ENCODE measurements around the gene SNX33.
"Not testable (repeated sequence)": the region's sequence is repeated elsewhere in the genome, so short reads cannot be mapped to it uniquely, and the experiment has no call there.

SNX33 gene, protein sequence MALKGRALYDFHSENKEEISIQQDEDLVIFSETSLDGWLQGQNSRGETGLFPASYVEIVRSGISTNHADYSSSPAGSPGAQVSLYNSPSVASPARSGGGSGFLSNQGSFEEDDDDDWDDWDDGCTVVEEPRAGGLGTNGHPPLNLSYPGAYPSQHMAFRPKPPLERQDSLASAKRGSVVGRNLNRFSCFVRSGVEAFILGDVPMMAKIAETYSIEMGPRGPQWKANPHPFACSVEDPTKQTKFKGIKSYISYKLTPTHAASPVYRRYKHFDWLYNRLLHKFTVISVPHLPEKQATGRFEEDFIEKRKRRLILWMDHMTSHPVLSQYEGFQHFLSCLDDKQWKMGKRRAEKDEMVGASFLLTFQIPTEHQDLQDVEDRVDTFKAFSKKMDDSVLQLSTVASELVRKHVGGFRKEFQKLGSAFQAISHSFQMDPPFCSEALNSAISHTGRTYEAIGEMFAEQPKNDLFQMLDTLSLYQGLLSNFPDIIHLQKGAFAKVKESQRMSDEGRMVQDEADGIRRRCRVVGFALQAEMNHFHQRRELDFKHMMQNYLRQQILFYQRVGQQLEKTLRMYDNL

DNA sequence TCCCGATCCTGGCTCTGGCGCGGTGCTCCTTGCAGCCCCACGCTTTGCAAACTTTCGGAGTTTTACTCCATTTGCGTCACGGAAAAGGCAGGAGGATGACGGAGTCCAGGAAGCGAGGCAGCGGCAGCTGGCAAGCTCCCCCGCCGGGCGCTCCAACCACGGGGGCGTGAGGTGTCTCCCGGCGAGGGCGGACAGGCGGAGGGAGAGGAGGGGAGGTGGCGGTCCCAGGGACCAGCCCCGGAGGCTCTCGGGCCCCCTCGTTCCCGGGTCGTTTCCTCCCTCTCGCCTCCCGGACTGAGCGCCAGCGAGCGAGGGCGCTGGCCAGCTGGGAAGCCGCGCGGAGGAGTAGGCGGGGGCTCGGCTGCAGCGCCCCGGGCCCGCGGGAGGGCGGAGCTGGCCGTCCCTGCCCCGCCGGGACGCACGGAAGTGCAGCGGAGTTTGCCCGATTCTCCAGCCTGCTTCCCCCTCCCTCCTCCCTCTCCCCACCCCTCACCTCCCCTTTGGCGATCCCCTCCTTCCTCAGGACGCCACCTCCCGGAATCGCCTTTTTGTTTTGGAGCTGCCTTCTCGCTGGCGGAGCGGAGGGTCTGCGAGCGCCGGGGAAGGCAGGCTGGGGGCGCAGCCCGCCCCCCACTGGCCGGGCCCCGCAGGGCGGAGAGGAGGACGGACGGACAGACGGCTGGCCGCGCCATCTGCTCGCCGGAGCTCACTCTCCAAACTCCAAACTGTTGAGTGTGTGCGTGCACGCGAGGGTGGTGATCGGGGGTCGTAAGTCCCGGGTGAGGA, at the start of gene SNX33:
TSS of gene SNX33 (plus strand) at position 543 of the 786 bp plus-strand sequence. CDS start 1,191 bp downstream, outside the sequence.
- peak; percentile 64 for DNase-seq

DNA sequence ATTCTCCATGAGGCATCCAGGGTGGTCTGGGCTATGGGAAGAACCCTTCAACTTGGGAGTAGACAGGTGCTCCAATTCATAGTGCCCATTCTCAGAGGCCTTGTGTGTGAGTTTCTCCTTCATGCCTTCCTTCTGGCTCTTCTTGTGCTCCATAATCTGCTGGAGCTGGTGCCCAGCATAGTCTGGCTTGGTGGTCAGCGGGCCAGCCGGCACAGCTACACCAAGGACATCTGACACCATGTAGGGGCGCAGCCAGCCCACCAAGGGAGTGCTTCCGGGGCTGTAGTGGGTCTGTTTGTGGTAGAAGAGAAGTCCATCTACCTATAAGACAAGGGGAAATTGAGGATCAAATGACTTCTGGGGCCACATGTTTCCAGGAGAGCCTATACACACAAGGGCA, 49.4 kb upstream of the SNX33 start:
- no peak for DNase-seq

DNA sequence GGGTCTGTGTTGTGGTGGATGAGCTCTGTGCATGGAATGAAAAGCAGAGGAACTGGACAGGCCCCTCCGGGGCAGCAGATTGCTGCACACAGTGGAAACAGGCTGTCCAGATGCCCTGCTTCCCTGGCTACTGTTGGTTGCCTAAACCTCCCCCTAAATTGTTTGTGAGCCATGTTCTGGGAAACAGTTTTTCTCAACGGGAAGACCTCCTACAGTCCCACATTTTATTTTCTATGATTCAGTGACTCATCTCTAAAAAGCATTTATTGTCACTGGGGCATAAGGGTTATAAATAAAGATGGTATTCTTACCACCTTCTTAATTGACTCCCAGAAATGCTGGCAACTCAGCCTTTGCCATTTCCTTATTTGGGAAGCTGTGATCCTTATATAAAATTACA, 48.3 kb upstream of the SNX33 start:
- DNase-seq: no peak

DNA sequence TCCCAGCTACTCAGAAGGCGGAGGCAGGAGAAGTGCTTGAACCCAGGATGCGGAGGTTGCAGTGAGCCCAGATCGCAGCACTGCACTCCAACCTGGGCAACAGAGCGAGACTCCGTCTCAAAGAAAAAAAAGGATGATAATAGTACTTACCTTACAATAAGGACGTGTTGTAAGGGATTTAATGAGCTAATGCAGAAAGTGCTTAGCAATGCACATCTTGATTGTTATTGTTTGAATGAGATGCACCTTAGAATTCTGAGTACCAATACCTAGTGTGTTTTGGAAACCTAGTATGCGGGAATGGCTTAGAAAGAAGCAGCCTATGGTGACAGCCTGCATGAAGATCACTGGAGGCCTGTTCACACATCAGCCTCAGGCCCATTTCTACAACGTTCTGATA, 41.7 kb upstream of the SNX33 start:
- no peak for DNase-seq

DNA sequence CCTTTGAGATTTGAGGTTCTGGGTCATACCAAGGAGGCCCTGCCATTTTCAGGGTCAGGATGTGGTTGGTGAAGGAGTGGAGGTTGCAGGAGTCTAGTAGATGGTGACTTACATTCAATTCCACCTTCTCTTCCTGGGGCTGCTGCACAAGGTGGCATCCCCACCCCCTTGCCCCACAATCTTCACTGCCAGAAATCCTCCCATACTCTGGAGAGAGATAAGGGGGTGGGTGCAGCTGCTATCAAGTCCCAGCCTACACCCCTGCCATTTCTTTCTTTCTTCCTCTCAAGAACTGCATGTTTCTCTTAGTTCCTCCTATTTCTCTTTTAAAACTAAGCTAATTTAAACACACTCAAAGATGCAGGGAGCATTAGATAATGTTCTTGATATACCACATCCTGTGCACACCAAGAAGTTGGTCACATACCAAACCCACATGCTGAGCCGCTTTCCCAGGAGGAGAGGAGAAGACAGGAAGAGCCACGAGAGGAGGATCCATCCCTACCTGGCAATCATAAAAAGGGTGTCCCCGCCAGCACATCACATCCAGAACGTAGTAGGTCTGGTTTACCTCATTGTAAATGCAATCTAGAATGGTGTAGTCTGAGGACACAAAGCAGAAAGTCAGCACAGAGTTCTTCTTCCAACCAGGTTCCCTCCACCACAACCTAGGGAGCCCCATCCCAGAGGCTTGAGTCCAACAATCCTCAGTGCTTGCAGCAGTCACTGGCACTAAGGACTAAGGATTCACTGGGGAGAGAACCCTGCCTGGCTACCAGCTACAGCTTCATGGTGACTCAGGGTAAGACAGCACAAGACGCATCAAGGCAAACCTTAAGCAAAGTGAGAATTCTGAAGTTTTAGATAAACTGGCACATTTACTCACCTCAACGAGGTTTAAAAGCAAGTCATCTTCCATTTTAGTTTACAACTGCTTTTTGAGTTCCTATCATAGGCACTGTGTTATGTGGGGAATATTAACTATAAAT, 40.7 kb upstream of the SNX33 start:
- DNase-seq: peak; percentile 52

DNA sequence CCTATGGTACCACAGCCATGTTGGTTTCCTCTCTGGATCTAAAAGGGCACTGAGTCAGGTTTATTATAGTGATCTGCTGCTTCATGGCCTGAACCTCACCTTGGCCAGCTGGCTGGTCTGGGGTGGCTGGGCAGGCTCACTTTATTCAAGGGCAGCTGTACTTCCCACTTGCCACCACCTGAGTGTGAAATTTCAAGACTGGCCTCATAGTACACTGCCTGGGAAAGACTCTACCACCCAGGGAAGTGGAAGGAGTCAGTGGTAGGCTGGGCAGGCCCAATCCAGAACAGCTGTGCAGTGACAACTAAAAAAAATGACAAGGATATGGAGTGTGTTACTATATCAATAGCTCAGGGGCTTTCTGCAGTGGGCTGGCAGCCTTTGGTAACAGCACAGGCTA, 30.9 kb upstream of the SNX33 start:
- no peak for DNase-seq

DNA sequence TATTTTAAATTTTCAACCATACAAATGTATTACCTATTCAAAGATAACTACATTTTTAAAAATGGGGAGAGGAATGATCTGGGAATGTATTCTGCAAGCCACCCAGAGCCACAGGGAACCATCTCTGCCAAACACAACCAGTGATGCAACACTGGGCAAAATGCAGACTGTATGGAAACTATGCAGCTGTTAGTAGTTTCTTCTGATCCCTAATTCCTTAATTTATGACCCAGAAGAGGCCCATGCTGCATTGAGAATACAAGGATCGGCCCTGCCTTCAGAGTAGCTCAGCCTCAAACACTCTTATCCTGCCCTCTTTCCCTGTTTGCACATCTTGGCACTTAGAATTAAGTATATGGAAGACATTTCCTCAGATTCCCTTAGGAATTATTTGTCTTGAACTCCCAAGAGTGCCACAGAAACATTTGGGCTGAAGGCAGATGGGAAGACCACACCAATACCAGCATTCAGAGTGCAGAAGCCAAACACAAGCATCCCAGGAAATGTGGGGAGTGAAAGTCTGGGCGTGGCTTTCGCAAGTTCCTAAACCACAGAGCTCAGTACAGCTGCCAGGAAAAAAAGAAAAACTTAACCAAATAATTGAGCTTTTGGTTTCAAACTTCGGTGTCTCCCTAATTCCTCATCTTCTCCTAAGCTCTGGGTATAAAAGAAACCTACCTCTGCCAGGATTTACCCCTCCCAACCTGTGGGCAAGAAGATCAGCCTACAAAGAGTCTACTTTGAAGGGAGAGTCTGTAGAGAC, 27.5 kb upstream of the SNX33 start:
- DNase-seq: no peak

DNA sequence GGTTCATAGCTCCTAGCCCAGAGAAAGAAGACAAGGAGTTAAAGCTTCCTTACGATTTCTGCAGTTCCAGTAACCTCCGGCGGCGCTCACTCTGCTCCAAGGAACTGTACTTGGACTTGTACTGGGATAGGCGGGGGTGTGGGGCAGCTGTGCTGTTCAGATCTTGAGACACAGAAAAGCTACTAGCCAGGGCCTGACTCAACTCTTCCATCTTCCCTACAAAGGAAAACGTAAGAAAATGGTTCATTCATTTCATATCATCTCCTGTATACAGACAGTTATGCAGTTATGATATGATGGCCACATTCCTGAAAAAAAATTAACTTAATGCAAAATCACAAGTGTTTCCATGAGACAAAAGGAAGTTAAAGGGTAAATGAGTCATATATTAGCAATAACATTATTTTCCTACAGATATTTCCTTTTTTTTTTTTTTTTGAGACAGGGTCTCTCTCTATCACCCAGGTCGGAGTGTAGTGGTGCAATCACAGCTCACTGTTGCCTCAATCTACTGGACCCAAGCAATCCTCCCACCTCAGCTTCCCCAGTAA, 26.8 kb upstream of the SNX33 start:
- no peak for DNase-seq

DNA sequence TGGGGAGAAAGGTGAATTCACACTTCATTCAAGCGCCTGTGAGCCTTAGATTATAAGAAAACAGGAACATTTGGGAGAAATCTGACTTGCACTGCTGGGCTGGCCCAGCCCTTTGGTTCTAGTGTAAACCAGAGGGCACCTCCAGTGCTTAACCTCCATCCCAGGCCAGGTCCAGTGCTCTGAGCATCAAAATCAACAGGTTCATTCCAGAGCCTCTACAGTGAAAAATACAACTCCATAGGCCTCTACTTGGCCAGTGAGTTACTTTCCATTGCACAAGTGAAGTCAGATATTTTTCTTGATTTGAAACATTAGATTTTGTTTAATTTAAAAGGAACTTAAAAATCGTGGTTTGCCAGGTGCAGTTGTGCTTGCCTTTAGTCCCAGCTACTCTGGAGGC, 25.2 kb upstream of the SNX33 start:
- no peak for DNase-seq

DNA sequence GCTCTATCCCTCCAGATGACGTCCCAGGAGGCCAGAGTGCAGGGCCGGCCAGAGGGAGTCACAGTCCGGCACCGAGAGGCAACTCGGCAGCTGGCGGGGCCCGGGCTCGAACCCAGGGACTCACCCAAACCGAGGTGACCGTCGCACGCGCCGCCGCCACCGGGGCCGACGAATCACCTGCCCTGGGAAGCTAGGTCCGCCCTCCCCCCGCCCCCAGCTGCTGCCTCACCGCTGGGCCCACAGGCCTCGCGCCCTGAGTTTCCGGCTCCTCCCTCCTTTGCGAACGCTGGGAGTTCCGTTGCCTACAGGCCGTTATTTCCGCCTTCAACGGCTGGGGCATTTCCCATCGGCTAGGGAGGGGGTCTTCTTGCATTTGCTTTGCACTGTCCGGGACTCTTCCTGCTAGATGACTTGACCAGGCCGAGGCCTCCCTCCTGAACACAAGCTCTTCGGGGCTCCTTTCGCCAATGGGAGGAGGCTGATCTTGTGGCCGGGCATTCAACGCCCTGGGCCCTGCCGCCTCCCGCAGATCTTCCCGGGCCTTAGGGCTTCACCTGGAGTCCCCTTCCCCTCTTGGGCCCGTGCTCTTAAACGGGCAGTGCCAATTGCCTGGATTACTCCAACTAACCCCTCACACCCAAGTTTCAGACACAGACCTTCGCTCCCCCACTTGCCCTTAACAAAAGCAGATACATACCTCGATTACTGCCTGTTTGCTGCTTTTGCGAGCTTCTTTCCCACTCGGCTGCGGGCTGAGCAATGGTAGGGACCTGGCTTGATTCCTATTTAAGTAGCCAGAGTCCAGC, 22.0 kb upstream of the SNX33 start, which contains the start of gene SNUPN:
TSS of gene SNUPN (minus strand) at position 184 of the 806 bp plus-strand sequence. CDS start 4,674 bp downstream, outside the sequence.
- peak; percentile 97 for DNase-seq

DNA sequence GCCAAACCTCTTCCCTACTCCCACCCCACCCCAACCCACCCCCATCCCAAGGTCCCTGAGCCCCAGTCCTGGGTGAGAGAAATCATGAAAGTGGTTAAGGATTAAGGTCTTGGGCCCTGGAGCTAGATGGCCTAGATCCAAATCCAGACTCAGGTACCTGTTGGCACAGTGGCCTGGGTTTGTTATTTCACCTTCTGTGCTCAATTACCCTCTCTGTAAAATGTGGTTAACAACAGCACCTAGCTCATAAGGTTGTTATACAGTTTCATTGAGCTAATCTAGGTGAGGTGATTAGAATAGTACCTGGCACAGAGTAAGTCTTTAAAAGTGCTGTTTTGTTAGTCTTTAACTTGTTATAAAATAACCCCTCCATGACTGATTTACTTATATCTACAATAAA, 15.8 kb upstream of the SNX33 start:
- no peak for DNase-seq

DNA sequence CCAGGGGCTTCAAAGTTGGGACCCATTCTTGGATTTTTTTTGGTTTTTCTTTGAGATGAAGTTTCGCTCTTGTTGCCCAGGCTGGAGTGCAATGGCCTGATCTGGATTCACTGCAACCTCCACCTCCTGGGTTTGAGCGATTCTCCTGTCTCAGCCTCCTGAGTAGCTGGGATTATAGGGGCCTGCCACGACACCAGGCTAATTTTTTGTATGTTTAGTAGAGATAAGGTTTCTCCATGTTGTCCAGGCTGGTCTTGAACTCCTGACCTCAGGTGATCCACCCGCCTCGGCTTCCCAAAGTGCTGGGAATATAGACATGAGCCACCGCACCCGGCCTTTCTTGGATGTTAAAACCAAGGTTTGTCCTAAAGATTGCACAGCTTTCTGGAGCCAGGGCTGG, 13.8 kb upstream of the SNX33 start:
- not testable (repeated sequence) for DNase-seq

DNA sequence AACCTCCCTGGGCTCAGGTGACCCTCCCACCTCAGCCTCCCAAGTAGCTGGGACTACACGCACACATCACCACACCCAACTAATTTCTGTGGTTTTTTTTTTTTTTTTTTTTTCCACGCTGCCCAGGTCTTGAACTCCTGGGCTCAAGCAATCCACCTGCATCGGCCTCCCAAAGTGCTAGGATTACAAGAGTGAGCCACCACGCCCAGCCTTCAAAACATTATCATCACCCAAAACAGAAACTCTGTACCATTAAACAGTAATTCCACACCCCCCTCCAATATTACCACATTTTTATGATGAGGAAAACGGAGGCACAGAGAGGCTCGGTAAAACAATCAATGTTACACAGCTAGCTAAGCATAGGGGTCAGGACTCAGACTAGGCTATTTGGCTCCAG, 11.7 kb upstream of the SNX33 start:
- no peak for DNase-seq

DNA sequence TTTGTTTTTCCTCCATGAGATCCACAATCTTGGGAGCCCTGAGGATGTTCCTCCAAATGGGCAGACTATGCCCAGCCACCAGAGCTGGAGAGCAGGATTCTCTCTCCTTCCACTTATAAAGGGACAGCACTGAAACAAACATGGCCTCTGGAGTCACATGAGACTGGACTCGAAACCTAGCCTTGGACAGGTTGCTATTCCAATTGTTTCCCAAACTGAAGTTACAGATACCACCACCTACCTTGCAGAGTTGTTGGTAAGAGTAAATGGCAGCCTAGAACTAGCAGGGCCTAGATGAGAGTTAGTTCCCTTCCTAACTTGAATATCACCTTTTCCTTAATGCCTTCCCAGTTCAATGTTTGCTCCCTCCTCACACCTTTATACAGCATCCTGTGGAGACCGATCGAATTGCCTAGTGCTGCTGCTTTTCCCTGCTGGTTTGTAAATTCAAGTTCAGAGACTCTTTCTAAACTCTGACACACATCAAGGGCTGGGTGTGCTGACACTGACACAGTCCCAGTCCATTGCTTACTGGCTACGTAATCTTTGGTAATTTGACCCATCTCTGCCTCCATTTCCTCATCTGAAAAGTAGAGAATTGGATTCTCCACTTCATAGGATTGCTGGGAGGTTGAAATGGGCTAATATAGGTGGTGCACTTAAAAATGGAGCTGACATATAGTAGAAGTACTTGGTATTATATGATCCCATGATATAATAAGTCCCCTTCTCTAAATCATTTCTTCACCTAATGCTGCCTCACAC, 10.3 kb upstream of the SNX33 start:
- no peak for DNase-seq

DNA sequence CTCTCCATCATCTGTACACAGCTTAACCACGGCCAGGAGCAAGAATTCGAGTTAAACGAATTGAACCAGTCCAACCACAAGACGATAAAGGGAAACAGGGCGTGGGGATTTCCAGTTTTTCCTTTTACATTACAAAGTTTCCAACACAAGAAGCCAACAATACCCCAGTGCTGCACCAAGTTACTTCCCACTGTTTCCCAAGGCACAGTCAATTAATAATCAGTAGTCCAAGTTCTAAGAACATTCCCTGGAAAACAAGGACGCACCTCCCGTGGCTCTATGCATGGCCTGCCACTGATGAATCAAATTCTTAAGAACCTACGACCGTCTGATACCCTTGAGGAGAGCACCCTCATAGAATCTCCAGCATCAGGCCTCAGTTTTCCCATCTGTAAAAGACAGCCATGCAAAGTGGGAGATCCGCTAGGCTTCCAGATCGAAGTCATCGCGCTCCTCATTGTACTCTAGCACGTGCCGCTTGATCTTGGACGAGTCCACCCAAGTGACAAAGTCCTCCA, 8.5 kb upstream of the SNX33 start:
- DNase-seq: no peak

DNA sequence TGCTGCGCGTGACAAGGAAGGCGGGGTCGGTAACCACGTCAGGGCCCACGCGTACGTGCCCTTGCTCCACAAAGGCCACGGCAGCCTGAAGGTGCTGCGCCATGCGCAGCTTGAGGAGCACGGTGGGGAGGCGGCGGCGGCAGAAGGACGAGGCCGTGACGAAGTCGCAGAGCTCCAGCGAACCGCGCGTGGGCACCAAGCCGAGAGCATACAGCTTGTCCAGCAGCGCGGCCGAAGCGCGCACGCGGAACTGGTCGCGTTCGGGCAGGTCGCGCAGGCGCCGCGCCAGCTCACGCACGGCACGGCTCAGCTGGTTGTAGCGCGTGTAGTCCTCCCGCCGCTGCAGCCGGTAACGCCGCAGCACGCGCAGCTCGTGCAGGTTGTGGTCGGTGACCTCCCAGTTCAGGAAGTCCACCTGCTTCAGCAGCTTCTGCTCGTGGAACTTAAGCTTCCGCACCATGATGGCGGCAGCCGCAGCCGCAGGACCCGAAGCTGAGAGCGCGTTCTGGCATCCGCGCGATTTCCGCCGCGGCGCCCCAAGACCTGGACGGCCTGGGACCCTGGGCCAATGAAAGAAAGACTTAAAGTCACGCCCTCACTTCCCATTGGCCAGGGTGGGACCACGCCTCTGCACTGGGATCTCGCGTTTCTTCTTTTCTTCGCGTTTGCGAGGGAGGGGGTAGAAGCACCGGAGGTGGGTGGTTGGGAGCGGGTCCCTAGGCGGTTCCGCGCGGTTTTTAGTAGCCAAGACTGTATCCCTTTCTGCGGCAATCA, 7.8 kb upstream of the SNX33 start, which contains the start of gene IMP3:
TSS of gene IMP3 (minus strand) at position 516 of the 774 bp plus-strand sequence. CDS start at position 460, 56 bp downstream.
- DNase-seq: peak; percentile 93

DNA sequence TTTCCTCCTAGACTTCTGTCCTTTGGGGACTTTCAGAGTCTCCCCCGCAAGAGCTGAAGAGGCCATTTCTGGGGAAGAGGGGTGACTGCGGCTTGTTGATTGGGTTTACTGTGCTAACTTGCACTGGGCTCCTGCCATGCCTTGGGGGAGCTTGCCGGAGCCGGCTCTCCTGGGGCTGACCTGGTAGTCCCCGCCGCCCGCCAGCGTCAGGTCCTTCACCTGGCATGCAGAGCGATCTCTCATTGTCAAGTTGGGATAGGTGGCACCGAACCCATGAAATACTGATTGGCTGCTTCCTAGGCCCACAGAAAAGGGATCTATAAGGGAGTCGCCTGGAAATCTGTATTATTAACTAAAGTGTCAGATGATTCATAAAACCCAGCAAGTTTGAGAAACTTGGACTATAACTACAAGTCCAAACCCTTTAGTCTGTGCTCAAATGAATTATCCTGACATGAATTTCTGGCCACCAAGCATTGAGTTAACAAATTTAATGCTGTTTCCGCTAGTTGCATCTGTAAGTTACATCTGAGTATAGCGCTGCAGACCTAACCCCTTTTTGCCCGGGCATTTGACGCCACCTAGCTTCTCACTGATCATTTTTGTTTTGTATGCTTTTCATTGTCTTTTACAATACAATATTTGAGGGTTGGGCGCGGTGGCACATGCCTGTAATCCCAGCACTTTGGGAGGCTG, 7.1 kb upstream of the SNX33 start:
- peak; percentile 70 for DNase-seq

DNA sequence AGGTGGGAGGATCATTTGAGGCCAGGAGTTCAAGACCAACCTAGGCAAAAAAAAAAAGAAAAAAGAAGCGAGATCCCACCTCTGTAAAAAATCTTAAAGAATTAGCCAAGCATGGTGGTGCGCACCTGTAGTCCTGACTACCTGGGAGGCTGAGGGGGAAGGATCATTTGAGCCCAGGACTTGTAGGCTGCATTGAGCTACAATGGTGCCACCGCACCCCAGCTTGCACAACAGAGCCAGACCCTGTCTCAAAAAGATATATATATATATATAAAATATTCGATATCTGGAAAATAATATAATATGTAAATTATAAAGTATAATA, 6.6 kb upstream of the SNX33 start:
- DNase-seq: no peak

All from CD4-positive, alpha-beta T cell treated with Interleukin-17A for 4 hours (primary cell).